Glomerular visceral epithelial cell (primary cell): ENCODE data around the gene CERS1.

Experiments
- DNase-seq: peaks from one replicate; pipeline ENCODE4 v3.0.0-alpha.2; 2016; ENCODE audit errors: extremely low spot score

CERS1 gene

GRCh38 chr19:18898607-18899408 is 2.9 kb upstream of the CERS1 start:
- no peak for DNase-seq

DNA sequence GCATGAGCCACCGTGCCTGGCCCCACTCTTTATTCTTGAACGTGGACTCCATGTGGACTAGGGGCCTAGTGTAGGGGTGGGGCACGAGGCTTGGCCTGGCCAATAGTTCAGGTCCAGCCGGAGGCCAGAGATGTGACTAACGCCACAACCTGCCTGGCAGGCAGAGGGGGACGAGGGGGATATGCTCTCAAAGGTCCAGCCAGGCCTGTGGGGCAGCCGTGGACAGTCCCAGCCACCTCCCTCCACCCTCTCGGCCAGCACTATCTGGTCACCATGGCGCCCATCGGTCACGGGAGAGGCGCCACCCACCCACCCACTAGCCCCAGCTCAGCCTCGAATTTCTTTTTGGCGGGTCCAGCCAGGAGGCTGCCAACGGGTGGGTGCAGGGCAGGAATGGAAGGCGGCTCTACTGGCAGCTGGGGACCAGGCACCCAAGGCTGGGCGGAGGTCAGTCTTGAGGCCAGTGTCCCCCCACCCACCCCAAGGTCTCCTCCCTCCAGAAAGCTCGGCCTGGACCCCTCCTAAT is 2.2 kb upstream of the CERS1 start:
- DNase-seq, result no peak

DNA sequence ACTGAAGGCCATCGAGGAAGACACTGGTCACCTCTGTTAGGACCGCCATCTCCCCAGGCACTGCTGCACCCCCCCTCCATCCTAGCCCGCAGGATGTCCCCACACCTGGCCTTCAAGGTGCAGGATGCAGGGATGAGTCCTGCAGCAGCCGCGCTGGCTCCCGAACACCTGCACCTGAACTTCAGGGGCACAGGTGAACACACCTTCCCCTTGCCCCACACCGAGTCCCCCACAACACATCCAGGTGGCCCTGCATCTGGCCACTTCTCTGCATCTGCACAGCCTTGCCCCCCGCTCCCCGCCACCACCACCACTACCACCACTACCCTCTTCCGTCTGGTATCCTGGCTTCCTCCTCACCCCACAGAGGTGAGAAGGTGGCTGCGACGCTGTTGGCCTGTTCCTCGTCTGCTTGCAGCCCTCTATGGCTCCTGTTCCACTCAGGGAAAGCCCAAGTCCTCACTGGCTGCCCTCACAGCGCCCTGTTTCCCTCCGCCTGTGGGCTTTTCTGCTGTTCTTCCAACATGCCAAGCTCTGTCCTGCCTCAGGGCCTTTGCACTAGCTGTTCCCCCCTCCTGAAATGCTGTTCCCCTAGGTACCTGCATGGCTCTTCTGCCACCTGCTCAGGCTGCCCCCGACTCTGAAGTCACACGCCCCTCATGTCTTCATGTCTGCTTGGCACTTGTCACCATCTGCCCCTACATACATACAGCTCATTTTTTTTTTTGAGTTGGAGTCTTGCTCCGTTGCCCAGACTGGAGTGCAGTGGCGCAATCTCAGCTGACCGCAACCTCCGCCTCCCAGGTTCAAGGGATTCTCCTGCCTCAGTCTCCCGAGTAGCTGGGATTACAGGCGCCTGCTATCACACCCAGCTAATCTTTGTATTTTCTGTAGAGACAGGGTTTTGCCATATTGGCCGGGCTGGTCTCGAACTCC is 1.4 kb upstream of the CERS1 start:
- no peak for DNase-seq

DNA sequence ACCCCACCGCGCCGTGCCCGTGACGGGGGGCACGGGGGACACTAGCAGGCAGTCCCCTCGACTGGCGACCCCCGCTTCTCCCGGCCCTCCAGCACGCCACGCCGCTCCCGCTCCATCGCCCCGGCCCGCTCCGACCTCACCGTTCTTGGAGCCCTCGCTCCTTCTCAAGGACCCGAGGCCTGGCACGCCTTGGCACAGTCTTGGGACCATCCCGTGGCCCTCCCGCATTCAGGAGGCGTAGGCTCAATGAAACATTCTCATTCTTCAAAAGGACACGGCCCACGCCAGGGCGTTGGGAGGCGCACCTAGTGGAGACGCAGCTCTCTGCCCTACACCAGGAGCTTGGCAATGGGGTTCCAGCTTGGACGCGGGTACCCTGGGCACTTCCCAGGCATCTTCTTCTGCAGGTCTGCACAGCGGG is 473 bp upstream of the CERS1 start:
- no peak for DNase-seq

- DNase-seq, result peak; percentile 62
These were observed 727 bp downstream of the CERS1 start for GRCh38 chr19:18895038-18895823.

- DNase-seq, result no peak
These were observed 1.5 kb downstream of the CERS1 start for GRCh38 chr19:18894254-18895037.

DNA sequence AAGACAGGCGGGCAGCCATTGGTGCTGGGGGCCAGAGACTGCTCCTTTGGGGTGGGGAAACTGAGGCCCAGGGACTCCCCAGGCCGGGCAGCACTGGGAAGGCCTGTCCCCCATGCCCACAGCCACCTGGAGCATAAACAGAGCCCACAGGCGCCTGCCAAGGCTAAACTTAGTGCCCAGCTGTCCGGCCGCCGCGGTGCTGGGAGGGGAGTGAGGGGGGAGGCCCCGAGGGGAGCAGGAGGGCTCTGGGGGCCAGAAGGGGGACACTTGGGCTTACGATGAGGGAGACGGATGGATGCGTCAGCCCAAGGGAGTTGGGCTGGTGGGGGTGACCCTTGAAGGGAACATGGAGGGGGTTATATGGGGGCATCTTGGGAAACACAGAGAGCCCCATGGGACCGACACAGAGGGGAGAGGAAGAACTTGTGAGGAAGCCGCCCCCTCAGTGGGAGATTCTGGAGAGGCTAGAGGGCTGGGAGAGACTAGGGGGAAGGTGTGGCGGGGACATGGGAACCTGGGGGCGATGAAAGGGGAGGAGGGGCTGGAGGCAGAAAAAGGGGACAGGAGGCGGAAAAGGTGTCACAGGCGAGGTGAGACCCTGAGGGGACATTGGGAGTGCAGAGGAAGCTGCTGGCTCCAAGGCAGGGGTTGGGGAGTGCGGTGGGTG is 2.2 kb downstream of the CERS1 start:
- no peak for DNase-seq

- DNase-seq, result no peak
These were observed 5.8 kb downstream of the CERS1 start for GRCh38 chr19:18889949-18890745.

GRCh38 chr19:18886972-18887371 is 9.0 kb downstream of the CERS1 start:
- no peak for DNase-seq

- DNase-seq, result no peak
These were observed 12.2 kb downstream of the CERS1 start for GRCh38 chr19:18883526-18884304.

GRCh38 chr19:18881491-18881890 is 14.5 kb downstream of the CERS1 start:
- DNase-seq, result no peak

DNA sequence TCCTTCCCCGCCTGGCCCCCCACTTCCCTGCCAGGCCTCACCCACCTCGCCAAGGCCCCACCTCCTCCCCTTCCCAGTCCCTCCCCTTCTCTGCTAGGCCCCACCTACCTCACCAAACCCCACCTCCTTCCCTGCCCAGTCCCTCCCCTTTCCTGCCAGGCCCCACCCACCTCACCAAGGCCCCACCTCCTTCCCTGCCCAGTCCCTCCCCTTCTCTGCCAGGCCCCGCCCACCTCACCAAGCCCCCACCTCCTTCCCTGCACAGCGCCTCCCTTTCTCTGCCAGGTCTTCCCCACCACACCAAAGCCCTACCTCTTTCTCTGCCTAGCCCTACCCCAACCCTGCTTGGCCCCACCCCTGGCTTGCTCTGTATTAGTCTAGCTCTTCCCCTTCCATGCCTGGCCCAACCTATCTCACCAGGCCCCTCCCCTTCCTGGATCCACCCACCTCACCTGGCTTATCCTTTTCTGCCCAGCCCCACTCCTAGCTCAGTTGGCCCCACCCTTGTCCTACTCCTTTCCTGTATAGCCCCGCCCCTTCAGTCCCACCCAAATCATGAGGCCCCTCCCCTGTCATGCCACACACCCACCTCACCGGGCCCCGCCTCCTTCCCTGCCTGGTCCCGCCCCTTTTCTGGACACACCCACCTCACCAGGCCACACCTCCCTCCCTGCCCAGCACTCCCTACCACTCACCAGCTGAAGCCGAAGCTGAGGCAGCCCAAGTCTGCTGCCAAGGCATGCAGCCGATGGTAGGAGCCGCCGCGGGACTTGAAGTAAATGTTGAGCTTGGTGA is 16.2 kb downstream of the CERS1 start:
- DNase-seq, result peak; percentile 26

- DNase-seq, result no peak
These were observed 16.9 kb downstream of the CERS1 start for GRCh38 chr19:18878858-18879578.

GRCh38 chr19:18878058-18878797 is 17.7 kb downstream of the CERS1 start:
- DNase-seq, result no peak

GRCh38 chr19:18876865-18877264 is 19.1 kb downstream of the CERS1 start:
- DNase-seq, result no peak

GRCh38 chr19:18875726-18876125 is 20.2 kb downstream of the CERS1 start:
- no peak for DNase-seq

DNA sequence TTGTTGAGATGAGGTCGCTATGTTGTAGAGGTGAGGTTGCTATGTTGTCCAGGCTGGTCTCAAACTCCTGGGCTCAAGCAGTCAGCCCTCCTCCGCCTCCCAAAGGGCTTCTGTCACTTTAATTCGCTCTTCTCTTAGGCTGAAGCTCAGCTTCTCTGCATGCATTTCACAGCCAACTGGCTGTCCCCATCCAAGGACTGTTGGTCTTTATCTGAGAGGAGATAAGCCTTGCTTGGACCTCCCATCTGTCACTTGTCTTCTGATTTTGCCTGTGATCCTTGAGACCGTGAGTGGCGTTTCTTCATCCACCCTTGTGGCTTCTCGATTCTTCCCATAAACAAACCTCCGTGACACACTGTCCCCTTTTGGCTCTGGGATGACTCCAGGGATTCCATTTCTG is 24.4 kb downstream of the CERS1 start:
- DNase-seq, result no peak
